GM19468 (cell line): ENCODE measurements around the gene SNAP29.
"Not testable (repeated sequence)": the region's sequence is repeated elsewhere in the genome, so short reads cannot be mapped to it uniquely, and the experiment has no call there.

ENCODE experiments used
- ATAC-seq: cut with Tn5 transposase; IDR thresholded peaks from one replicate; pipeline ENCODE4 v1.9.1; 2021; ENCODE audit warnings: mild to moderate bottlenecking, moderate library complexity, moderate number of reproducible peaks; ENCODE audit not compliant: unreplicated experiment; ENCODE audit errors: extremely low read depth

Gene SNAP29

DNA sequence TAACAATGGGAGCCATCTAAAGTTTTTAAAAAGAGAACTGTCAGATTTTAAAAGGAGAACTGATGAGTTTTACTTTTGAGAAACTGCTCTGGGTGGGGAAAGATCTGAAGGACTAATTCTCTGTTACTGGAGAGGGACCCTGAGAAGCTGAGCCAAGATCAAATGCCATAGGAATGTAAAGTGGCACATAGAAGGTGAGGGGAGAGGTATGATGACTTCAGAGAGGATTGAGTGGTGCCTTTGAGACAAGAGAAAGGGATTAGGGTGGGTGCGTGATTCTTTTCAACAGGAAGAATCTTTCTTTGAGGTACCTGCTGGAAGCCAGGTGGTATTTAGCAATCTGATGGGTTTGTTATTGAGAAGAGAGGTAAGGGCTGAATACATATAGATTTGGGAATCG lies 67.4 kb downstream of the SNAP29 start:
- ATAC-seq, result no peak

DNA sequence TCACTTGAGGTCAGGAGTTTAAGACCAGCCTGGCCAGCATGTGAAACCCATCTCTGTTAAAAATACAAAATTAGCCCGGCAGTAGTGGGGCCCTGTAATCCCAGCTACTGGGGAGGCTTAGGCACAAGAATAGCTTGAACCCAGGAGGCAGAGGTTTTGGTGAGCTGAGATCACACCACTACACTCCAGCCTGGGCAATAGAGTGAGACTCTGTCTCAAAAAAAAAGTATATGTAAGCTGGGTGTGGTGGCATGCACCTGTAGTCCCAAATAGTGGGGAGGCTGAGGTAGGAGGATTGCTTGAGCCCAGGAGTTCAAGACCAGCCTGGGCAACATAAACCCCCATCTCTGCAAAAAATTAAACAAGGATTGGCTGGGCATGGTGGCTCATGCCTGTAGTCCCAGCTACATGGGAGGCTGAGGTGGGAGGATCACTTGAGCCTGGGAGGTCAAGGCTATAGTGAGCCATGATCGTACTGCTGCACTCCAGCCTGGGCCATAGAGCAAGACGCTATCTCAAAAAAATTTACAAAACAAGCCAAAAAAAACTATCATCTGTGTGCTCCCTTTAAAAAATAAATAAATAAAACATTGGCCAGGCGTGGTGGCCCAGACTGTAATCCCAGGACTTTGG lies 69.2 kb downstream of the SNAP29 start:
- no peak for ATAC-seq

- ATAC-seq, result no peak
Observed at GRCh38 chr22:20928573-20928967, 69.8 kb downstream of the SNAP29 start.

DNA sequence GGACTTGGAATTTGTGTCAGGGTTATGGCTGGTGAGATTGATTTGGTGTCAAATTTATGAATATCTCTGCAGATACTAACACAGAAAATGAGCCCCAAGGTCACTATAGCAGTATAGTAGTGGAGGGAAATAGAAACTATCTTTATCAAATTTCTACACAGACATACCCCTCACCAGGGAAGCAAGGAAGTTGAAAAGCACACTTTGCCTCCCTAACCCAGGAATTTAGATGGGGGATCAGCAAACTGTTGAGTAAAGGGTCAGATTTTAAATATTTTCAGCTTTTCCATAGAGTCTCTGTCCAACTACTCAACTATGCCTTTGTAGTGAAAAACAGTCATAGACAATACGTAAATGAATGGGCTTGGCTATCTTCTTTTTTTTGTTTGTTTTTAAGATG lies 71.2 kb downstream of the SNAP29 start:
- no peak for ATAC-seq

GRCh38 chr22:20930435-20930834 lies 71.6 kb downstream of the SNAP29 start:
- not testable (repeated sequence) for ATAC-seq

- no peak for ATAC-seq
Observed at GRCh38 chr22:20931126-20931654, 72.4 kb downstream of the SNAP29 start.

- no peak for ATAC-seq
Observed at GRCh38 chr22:20933910-20934309, 75.1 kb downstream of the SNAP29 start.

- not testable (repeated sequence) for ATAC-seq
Observed at GRCh38 chr22:20935049-20935448, 76.2 kb downstream of the SNAP29 start.

DNA sequence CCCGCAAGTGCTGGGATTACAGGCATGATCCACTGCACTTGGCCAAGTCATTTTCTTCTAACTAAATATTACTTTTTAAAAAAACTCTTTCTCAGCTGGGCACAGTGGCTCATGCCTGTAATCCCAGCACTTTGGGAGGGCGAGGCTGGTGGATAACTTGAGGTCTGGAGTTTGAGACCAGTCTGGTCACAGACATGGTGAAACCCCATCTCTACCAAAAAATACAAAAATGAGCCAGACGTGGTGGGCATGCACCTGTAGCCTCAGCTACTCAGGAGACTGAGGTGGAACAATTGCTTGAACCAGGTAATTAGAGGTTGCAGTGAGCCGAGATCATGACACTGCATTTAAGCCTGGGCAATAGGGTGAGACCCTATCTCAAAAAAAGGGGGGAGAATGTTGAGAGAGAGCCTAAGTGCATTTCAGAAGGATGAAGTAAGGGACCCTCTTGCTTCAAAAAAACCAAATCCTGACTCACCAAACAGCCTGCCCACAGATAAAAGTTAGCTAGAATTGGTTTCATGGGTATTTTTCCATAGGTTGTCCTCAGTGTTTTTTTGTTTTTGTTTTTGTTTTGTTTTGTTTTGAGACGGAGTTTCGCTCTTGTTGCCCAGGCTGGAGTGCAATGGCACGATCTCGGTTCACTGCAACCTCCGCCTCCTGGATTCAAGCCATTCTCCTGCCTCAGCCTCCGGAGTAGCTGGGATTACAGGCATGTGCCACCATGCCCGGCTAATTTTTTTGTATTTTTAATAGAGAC lies 77.2 kb downstream of the SNAP29 start:
- not testable (repeated sequence) for ATAC-seq

DNA sequence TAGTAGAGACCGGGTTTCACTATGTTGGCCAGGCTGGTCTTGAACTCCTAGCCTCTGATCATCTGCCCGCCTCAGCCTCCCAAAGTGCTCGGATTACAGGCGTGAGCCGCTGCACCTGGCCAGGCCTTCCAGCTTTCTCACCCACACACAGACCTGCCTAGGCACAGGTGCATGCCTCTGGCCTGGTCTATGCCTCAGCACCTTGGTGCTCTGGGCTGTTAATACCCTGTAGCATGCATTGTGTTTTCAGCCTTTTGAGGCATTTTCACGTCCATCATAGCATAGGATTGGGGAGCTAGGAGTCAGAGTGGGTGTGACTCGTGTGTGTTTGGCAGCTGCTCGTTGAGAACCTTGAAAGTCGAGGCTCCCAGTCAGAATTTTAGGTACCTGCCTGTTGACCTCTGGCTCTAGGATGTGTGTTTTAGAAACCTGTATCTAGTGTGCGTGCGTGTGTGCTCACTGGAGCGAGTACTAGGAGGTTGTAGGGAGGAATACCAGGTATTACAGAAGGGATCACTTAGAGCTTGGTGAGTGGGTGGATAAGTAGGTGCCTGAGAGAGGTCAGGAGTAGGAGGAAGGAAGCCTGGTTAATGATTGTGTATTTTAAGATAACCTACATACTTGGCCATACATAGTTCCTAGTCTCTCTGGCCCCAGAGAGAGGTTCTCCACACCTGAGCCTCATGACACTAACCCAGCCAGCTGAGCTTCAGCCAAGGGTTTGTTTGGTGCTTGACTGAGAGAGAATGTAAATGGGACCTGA lies 78.4 kb downstream of the SNAP29 start:
- ATAC-seq, result no peak

DNA sequence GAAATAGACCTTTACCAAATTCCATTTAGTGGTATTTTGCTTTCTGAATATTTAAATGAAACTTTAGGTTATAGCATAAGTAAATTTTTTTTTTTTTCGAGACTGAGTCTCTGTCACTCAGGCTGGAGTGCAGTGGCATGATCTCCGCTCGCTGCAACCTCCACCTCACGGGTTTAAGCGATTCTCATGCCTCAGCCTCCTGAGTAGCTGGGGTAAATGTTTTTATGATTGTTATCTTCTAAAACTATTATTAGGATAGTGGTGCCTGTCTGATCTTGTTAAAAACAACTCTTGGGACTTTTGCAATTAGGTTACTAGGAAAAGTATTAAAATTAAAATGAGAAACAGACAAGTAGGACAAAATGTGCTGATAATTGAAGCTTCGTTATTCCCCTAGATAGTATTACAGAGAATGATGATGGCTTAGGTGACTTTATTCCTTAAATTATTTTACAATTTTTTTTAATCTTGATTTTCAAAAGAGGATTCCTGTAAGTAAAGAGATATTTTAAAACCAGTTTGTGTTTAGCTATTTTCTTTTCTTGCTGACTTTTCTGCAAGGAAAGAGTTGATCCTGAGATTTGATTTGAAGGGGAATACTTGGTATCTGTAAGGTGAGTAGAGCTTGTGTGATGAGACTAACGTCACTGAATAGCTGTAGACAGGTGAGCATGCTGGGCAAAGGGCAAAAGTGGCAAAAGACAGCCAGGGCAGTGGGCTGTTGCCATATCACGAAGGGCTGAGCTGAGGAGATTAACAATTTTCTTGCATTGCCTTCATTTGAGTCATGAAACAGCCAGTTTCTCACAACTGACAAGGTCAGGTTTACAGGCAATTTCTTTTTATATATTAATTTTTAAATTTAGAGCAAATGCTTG lies 79.2 kb downstream of the SNAP29 start:
- ATAC-seq, result no peak

DNA sequence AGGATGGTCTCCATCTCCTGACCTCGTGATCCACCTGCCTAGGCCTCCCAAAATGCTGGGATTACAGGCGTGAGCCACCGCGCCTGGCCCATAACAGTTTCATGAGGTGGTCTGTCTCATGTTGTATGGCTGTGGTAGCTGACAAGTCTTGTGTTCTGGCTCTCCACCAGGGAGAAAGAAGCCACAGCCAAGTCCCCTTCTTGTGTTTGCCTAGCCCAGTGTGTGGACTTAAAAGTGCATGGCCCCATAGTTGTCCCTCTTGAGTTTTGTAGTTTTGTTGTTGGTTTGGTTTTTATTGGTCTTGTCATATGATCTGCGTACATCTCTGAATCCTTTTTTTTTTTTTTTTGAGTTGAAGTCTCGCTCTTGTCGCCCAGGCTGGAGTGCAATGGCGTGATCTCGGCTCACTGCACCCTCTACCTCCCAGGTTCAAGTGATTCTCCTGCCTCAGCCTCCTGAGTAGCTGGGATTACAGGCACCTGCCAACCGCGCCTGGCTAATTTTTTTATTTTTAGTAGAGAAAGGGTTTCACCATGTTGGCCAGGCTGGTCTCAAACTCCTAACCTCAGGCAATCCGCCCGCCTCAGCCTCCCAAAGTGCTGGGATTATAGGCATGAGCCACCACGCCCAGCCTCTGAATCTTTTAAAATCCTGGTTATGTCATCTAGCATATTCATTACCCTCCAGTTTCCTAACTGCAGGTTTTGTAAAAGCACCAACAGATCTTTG lies 80.8 kb downstream of the SNAP29 start:
- not testable (repeated sequence) for ATAC-seq

GRCh38 chr22:20940186-20940651 lies 81.4 kb downstream of the SNAP29 start:
- ATAC-seq, result no peak
